HAP-1 (cell line): Measurements from ENCODE around the gene ZBTB46.

Experiments used
- DNase-seq, 2 experiments: peaks; one replicate each; pipeline ENCODE4 v3.0.0-alpha.2; 2016 to 2020; ENCODE audit warnings: low spot score in 2 of 2
- H3K27me3 ChIP-seq: fragments of 250-450 bp; sonication (Bioruptor Pico); 2 replicates; pipeline ENCODE4 v1.5.1; 2020; ENCODE audit warnings: low read depth, mild to moderate bottlenecking, moderate library complexity
- H3K36me3 ChIP-seq: fragments of 250-450 bp; sonication (Bioruptor Pico); replicated peaks from 2 replicates; pipeline ENCODE4 v1.5.1; 2020; ENCODE audit warnings: mild to moderate bottlenecking
- H3K4me1 ChIP-seq: fragments of 250-450 bp; sonication (Bioruptor Pico); 2 replicates; pipeline ENCODE4 v1.5.1; 2020; ENCODE audit warnings: mild to moderate bottlenecking
- H3K4me3 ChIP-seq: fragments of 250-450 bp; sonication (Bioruptor Pico); 2 replicates; pipeline ENCODE4 v1.5.1; 2020; ENCODE audit warnings: mild to moderate bottlenecking, moderate library complexity
- H3K9me3 ChIP-seq: fragments of 250-450 bp; sonication (Bioruptor Pico); 2 replicates; pipeline ENCODE4 v1.5.1; 2020; ENCODE audit warnings: mild to moderate bottlenecking, moderate library complexity
- in situ Hi-C: fragments of 300-500 bp; cut with MboI; formaldehyde crosslinking; loops from 3 replicates; pipeline ENCODE4 v1.14.3; 2020; ENCODE audit warnings: low sequenced_read_pairs, inconsistent platforms, mixed read lengths

Gene ZBTB46

DNA sequence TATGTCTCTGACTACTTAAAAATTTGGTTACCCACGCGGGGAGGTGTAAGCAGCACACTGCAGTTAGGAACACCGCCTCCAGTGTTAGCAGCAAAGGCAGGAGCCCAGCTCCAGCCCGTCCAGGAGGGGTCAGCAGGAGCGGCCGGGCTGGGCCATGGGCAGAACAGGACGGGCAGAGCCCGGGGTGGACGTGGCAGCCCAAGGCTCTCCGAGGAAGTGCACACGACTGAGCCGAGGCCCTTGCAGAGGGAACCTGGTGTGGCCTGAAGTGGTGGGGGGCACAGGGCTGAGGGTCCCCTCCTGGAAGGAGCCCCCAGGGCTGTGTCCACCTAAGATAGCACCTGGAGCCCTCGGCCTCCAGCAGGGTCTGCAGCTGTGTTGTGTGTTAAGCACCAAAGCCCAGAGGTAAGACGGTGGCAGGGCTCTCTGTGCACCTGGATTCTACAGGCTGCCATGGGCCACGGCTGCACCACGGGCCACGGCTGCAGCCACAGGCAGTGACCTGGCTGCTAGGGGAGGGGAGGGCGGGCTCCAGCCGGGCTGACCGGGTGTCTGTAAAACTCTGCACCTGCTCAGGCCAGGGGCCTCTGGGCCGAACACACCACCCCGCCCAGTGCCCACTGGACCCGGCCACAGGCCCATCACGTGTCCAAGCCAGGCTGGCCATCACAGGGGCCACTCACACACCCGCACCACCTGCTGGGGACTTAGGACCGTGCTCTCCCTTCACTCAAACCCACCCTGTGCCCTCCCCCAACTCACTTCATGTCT is 84.9 kb downstream of the ZBTB46 start:
- no peak overlapping the region for H3K4me3 ChIP-seq
- DNase-seq: no peak

DNA sequence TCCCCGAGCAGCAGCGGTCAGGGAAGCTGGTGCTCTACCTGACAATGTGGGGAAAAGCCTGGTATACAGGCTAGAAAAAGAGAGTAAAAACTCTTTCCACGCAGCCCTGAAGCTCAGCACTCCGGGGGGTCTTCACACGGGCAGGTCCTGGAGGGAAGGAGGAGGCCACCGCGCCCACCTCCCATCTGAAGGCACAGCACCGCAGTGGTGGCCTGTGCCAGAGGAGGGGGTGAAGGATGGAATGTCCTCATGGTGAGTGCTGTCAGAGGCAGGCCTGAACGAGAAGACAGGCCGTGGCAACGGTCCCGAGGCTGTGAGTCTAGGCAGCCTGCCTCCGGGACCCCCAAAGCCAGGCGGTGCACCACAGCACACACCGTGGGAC is 85.6 kb downstream of the ZBTB46 start:
- Histone ChIP-seq H3K9me3 (no peaks in the 10 kb centered on the region), H3K27me3 (no peaks in the 10 kb centered on the region), H3K36me3 (peaks cover 30% of the 10 kb centered on the region), H3K4me1 (peaks cover 7% of the 10 kb centered on the region), H3K4me3 (no peak overlapping the region)
- no peak for DNase-seq
- in situ Hi-C loops: no loop called here

More for the DNA sequence above, 84.9 kb downstream of the ZBTB46 start:
- H3K9me3 ChIP-seq: no peaks in the 10 kb centered on the region
- H3K4me1 ChIP-seq: peaks cover 6% of the 10 kb centered on the region
- peaks cover 25% of the 10 kb centered on the region for H3K36me3 ChIP-seq
- H3K27me3 ChIP-seq: no peaks in the 10 kb centered on the region
- in situ Hi-C loops: no loop called here

DNA sequence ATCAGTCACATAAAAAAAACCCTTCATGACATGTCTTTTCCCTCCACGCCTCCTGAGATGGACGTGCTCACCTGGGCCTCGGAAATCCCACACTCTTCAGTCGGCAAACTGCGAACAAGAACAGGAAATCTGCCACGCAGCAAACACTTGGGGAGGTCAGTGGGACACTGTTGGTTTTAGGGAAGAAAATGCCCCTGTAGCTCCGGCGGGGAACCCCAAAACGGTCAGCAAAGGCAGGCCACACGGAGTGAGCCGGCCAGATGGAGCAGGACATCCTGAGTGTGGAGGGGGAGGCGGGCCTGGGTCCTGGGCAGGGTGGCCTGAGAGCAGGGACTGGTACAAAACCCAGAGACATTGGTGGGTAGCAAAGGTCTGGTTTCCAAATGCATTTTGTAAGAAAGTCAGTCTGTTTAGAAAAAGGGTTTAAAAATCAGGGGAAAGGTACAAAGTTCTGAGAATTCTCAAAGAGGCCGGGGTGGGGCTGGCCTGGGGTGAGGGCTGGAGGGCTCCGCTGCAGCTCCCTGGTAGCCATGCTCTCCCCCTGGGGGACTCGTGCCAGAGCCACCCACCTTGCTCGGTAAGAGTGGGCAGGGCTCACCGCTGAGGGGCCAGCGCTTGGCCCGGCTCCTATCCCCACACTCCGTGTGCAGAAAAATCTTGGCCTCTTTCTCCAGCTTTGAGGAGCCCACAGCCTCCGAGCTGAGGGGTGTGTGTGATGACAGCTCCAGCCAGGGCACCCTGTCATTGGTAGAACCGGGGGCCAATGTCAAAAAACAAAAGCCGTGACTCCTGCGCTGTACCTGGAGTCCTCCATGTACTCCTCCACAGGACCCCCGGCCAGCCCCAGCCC is 86.3 kb downstream of the ZBTB46 start:
- peaks cover 30% of the 10 kb centered on the region for H3K36me3 ChIP-seq
- no peaks in the 10 kb centered on the region for H3K9me3 ChIP-seq
- in situ Hi-C loops: no loop called here
- no peaks in the 10 kb centered on the region for H3K27me3 ChIP-seq
- H3K4me3 ChIP-seq: no peak overlapping the region
- DNase-seq: no peak
- peaks cover 7% of the 10 kb centered on the region for H3K4me1 ChIP-seq

DNA sequence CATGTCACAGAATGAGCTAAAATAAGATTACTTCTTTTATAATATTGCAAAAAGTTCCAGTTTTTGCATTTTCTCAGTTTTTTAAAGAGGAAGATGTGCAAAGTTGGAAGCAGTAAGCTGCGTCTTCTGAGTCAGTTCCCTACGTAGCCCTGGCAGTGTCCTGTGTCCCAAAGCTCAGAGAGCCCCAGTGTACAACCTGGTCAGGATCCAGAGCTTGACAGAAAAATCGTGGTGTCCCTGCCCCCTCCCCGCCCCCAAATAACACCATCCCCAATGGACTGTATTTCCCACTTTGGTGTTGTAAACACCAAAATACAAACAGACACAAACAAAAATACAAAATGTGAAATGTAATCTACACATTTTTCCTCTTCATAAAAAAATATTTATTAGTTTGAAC is 86.9 kb downstream of the ZBTB46 start:
- H3K9me3 ChIP-seq: no peaks in the 10 kb centered on the region
- peaks cover 8% of the 10 kb centered on the region for H3K4me1 ChIP-seq
- peaks cover 30% of the 10 kb centered on the region for H3K36me3 ChIP-seq
- H3K27me3 ChIP-seq: no peaks in the 10 kb centered on the region
- no peak for DNase-seq
- in situ Hi-C loops: no loop called here
- no peak overlapping the region for H3K4me3 ChIP-seq

DNA sequence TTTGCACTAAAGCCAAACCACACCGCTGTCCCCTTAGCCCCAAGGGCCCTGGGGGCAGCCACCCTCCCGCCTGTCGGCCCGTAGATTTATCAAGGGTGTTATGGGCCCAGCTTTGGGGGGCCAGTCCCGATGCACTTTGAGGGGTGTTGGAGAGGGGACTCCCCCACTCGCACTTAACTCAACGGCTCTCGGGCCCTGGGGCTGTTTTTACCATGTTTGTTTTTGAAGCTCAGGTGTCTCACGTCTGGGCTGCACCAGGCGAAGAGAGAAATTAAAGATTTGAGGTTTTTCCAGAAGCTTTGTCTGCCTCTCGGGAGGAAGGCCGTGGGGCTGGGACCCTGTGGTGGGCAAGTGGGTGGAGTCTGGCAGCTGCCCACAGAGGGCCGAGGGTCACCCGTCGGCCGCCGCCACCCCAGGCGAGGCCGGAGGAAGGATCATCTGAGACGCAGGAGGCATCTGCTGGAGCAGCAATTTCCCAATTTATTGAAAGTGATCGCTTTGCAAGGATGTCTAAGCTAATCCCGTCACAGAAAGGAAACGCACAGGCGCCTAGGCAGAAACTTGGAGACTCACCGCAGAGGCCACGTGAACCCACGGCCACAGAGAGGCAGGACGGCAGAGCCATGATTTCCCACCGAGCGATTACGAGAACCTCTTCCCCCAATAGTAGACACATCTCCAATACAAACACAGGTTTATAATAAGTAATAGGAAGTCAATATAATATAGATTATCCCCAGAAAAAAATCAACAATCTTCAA is 87.7 kb downstream of the ZBTB46 start:
- no peaks in the 10 kb centered on the region for H3K9me3 ChIP-seq
- in situ Hi-C loops: no loop called here
- H3K4me3 ChIP-seq: no peak overlapping the region
- DNase-seq: no peak
- H3K4me1 ChIP-seq: peaks cover 9% of the 10 kb centered on the region
- H3K27me3 ChIP-seq: no peaks in the 10 kb centered on the region
- H3K36me3 ChIP-seq: peaks cover 30% of the 10 kb centered on the region

DNA sequence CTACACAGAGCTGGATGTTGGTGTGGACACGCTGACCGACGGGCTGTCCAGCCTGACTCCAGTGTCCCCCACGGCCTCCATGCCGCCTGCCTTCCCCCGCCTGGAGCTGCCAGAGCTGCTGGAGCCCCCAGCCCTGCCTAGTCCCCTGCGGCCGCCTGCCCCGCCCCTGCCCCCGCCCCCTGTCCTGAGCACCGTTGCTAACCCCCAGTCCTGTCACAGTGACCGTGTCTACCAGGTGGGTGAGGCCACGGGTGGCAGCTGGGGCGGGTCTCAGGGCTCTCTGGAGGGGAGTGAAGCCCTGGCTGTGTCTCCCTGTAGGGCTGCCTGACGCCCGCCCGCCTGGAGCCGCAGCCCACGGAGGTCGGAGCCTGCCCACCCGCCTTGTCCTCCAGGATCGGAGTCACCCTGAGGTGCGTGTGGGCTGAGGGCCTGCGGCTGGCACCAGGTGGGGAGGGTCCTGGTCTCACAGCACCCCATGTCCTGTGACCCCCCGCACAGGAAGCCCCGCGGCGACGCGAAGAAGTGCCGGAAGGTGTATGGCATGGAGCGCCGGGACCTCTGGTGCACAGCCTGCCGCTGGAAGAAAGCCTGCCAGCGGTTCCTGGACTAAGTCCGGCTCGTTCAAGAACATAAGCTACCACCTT is 88.6 kb downstream of the ZBTB46 start:
- peaks cover 9% of the 10 kb centered on the region for H3K4me1 ChIP-seq
- in situ Hi-C loops: no loop called here
- H3K9me3 ChIP-seq: no peaks in the 10 kb centered on the region
- no peaks in the 10 kb centered on the region for H3K27me3 ChIP-seq
- H3K4me3 ChIP-seq: no peak overlapping the region
- peaks cover 30% of the 10 kb centered on the region for H3K36me3 ChIP-seq
- DNase-seq: no peak

DNA sequence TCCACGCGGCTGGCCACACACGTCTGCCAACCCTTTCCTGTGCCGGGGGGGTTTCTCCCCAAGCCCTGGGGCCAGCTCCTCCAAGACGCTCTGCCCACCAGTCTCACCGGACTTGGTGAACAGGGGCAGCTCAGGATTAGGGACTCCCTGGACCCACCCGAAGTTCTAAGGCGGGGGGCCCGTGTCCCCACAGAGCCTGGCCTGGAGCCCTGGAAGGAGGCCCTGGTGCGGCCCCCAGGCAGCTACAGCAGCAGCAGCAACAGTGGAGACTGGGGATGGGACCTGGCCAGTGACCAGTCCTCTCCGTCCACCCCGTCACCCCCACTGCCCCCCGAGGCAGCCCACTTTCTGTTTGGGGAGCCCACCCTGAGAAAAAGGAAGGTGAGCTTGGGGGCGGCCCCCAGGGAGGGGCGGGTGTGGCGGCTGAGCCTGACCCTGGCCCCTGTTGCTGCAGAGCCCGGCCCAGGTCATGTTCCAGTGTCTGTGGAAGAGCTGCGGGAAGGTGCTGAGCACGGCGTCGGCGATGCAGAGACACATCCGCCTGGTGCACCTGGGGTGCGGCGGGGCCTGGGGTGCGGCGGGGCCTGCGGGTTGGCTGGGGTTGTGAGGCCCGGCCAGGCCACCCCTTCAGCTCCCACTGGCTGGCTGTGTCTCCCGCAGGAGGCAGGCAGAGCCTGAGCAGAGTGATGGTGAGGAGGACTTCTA is 89.2 kb downstream of the ZBTB46 start:
- in situ Hi-C loops: no loop called here
- Histone ChIP-seq H3K4me3 (peak overlapping the region; percentile 67), H3K9me3 (no peaks in the 10 kb centered on the region), H3K4me1 (peaks cover 9% of the 10 kb centered on the region), H3K27me3 (no peaks in the 10 kb centered on the region), H3K36me3 (peaks cover 30% of the 10 kb centered on the region)
- DNase-seq: no peak

DNA sequence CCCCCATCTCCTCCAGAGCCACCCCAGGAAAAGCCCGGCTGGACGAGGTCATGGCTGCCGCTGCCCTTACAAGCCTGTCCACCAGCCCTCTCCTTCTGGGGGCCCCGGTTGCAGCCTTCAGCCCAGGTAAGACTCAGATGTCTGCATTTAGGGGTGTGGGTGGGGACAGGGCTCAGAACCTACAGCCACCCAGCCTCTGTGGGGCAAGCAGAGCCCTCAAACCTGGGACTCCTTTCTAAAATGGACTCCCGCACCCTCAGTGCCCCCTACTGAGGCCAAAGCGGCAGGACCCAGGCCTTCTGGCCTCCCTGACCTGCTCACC is 89.7 kb downstream of the ZBTB46 start:
- Histone ChIP-seq H3K36me3 (peaks cover 30% of the 10 kb centered on the region), H3K27me3 (no peaks in the 10 kb centered on the region), H3K9me3 (no peaks in the 10 kb centered on the region), H3K4me1 (peaks cover 9% of the 10 kb centered on the region), H3K4me3 (peak overlapping the region; percentile 67)
- in situ Hi-C loops: no loop called here
- DNase-seq: no peak

DNA sequence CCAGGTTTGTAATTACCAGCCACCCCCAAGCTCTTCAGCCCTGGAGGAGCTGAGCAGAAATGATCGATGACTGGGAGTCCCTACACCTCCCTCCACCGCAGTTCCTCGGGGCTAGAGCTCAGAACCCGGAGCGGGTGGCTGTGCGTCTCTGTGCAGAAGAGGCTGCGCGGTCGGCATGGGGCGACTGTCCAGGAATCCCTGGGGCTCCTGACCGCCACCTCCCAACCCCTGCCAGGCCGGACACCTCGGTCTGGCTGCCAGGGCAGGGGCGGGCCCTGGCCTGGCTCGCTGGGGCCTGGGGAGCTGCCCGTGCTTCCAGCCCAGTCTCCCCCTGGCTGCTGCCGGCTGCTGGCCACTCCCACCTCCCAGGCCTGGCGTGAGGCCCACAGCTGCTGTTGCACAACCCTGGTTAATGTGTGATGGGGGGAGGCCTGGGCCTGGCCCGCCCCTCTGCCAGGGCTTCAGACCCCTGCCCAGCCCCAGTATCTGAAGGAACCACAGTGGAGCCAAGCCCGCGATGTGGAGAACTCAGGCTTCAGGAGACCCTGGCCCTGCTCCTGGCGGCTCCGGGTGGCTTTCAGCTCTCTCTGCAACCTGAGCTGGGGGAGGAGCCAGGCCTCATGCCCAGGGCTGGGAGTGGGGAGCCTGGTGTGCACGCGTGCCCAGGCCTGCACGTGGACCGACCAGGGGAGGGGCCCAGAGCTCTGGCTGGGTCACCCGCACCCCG is 90.3 kb downstream of the ZBTB46 start:
- Histone ChIP-seq H3K4me1 (peaks cover 9% of the 10 kb centered on the region), H3K27me3 (no peaks in the 10 kb centered on the region), H3K9me3 (no peaks in the 10 kb centered on the region), H3K36me3 (peaks cover 30% of the 10 kb centered on the region), H3K4me3 (peak overlapping the region; percentile 67)
- DNase-seq: peak; percentile 53 to 83
- in situ Hi-C loops: no loop called here

DNA sequence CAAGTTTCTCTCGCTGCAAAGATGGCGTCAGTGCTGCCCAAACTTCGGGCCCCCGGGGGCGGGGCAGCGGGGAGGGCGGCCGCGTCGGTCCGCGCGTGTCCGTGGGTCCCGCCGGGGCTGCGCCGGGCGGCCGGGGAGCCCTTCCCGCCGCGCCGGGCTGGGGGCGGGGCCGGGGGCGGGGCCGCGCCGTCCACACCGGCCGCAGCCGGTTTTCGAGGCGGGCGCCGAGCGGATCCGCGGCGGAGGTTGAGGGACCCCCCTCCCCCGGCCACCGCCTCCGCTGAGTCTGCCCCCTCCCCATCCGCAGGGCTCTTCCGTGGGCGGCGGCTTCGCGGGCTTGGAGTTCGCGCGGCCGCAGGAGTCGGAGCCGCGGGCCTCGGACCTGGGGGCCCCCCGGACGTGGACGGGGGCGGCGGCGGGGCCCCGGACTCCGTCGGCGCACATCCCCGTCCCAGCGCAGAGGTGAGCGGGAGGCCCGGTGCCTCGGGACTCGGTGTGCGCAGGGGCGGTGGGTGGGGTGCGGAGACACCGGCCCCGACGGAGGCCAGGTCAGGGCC is 90.9 kb downstream of the ZBTB46 start:
- in situ Hi-C loops: no loop called here
- DNase-seq: peak; percentile 37 to 75
- Histone ChIP-seq H3K4me3 (peak overlapping the region; percentile 67), H3K36me3 (peaks cover 30% of the 10 kb centered on the region), H3K27me3 (no peaks in the 10 kb centered on the region), H3K9me3 (no peaks in the 10 kb centered on the region), H3K4me1 (peaks cover 9% of the 10 kb centered on the region)

DNA sequence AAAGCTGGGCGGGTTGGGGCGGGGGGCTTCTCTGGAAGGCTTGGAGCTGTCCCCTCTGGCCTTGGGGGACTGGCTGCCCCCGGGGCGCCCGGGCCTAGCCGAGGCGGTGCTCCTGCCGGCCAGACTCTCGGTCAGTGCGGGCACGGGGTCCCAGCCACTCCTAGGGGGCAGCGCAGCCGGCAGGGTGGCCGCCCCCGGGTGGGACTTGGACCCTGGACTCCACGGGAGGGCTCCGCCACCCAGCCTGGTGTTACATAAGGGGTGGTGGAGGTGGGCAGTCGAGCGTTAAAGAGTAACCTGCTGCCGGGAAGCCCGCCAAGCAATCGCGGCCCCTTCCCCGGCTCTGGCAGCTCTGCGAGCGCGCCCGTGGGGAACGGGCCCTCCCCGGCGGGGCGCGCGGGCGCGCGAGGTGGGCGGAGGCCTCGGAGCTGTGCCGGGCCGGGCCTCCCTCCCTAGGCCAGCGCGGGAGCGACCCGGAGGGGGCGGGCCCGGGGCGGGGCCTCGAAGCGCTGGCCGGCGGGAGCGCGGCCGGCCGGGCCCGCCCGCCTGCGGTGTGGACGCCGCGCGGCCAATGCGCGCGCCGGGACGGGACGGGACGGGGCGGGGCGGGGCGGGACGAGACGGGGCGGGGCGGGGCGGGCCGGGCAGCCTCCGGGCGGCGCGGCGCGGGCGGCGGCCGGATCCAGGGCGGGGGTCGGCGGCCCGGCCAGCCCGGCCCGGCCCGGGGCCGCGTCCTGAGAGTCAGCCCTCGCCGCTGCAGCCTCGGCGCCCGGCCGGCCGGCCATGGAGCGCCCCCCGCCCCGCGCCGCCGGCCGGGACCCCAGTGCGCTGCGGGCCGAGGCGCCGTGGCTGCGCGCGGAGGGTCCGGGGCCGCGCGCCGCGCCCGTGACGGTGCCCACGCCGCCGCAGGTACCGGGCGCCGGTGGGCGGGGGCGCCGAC is 91.7 kb downstream of the ZBTB46 start, which contains the start of gene SLC2A4RG:
TSS of gene SLC2A4RG (plus strand) at position 647 of the 940 bp plus-strand sequence. CDS start at position 784, 137 bp downstream.
- peaks cover 9% of the 10 kb centered on the region for H3K4me1 ChIP-seq
- DNase-seq: peak; percentile 69 to 80
- no peaks in the 10 kb centered on the region for H3K9me3 ChIP-seq
- peaks cover 30% of the 10 kb centered on the region for H3K36me3 ChIP-seq
- H3K27me3 ChIP-seq: no peaks in the 10 kb centered on the region
- in situ Hi-C loops: no loop called here
- H3K4me3 ChIP-seq: peak within 1 kb of the TSS; percentile 67
